ENCODE data around the gene PITPNC1. TPM values are rescaled to one million over a fixed set of nuclear protein-coding genes. Genes with fewer than 3 reads are reported as not detected.

The PITPNC1 gene
- total RNA-seq, 1 donor from 2014 or later, result 5.4 TPM

DNA sequence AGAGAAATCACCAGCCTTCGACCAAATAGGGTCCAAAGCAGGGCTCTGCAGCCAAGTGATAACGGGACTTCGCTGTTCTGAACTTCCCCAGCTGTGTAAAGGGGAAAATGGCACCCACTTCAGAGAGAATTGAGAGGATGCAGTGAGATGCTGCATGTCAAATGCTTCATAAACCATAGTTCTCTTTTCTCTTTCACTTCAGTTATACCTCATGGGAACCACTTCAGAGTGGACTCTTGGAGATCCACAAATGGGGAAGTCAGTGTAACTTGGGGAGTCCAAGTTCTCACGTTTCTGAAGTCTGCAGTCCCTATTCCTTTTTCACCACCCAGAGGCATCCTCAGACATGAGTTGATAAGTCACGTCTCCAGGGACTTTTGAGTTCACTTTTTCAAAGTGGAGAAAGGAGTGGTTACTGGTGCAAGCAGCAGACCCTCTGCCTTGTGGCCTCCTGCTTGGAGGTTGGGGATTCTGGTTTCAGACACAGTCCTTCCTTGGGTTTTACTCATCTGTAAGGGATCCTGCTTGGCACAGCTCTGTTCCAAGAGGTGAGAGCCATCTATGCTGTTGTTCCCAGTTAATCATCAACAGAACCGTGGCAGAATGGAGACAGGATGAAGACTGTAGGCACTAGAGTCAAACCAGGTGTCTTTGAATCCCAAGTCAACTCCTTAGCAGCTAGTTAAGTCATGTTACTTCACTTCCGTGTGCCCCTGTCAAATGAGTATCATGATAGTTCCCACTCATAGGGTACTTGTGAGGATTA is 217.2 kb downstream of the PITPNC1 start:
- TF ChIP-seq, protein P1, sequence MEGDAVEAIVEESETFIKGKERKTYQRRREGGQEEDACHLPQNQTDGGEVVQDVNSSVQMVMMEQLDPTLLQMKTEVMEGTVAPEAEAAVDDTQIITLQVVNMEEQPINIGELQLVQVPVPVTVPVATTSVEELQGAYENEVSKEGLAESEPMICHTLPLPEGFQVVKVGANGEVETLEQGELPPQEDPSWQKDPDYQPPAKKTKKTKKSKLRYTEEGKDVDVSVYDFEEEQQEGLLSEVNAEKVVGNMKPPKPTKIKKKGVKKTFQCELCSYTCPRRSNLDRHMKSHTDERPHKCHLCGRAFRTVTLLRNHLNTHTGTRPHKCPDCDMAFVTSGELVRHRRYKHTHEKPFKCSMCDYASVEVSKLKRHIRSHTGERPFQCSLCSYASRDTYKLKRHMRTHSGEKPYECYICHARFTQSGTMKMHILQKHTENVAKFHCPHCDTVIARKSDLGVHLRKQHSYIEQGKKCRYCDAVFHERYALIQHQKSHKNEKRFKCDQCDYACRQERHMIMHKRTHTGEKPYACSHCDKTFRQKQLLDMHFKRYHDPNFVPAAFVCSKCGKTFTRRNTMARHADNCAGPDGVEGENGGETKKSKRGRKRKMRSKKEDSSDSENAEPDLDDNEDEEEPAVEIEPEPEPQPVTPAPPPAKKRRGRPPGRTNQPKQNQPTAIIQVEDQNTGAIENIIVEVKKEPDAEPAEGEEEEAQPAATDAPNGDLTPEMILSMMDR (IDR thresholded peaks at IDR 0.05), result no peak
- DNase-seq (ENCODE audit: low spot score), result no peak
- Mint-ChIP-seq H3K4me1 (ENCODE audit: low read depth) (no peaks in the 10 kb centered on the region), H3K4me3 (ENCODE audit: unreplicated experiment) (no peak overlapping the region), H3K36me3 (ENCODE audit: low read depth) (no peaks in the 10 kb centered on the region), H3K9me3 (ENCODE audit: low read depth) (peaks cover under 1% of the 10 kb centered on the region), H3K27ac (ENCODE audit: unreplicated experiment) (no peak overlapping the region), H3K27me3 (ENCODE audit: low read depth) (no peaks in the 10 kb centered on the region)

DNA sequence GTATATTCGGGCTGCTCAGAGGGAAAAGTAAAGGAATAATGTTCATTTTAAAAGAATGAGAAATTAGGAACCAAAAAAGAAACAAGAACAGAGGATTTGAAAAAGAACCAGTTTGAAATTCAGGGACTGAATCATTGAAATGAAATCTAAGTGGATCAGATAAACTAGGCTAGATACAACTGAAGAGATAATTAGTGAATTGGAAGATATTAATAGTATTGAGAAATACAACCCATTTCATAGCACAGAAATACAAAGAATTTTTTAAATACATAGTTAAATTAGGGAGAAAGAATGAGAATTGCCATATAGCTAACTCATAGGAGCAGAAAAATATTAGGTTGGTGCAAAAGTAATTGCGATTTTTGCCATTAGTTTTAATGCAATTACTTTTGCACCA is 223.3 kb downstream of the PITPNC1 start:
- TF ChIP-seq, protein P1 (IDR thresholded peaks at IDR 0.05), result no peak
- Mint-ChIP-seq H3K4me1 (ENCODE audit: low read depth) (no peaks in the 10 kb centered on the region), H3K27me3 (ENCODE audit: low read depth) (no peaks in the 10 kb centered on the region), H3K27ac (ENCODE audit: unreplicated experiment) (no peak overlapping the region), H3K9me3 (ENCODE audit: low read depth) (peaks cover 12% of the 10 kb centered on the region), H3K36me3 (ENCODE audit: low read depth) (peaks cover 5% of the 10 kb centered on the region), H3K4me3 (ENCODE audit: unreplicated experiment) (no peak overlapping the region)
- DNase-seq (ENCODE audit: low spot score), result no peak

DNA sequence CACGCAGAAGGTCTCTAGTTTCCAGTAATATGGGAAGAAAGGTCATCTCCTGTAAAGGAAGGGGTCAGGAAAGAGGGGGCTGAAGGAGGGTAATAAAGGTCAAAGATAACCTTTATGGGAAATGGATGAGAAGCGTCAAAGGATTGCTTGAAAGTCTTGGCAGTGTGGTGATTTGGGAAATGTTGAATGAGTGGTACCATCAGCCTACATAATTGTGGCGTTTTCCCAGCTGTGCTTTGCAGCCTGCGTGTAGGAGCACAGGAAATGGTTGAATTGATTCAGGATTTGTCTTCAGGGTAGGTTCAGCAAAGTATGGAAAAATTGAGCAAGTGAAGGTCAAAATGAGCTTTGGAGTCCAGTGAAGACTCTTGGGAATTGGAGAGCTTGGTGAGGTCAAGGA is 224.8 kb downstream of the PITPNC1 start:
- DNase-seq (ENCODE audit: low spot score), result no peak
- no peak overlapping the region for H3K4me3 Mint-ChIP-seq (ENCODE audit: unreplicated experiment)
- no peaks in the 10 kb centered on the region for H3K27me3 Mint-ChIP-seq (ENCODE audit: low read depth)
- peaks cover 5% of the 10 kb centered on the region for H3K36me3 Mint-ChIP-seq (ENCODE audit: low read depth)
- TF ChIP-seq, protein P1 (IDR thresholded peaks at IDR 0.05), result no peak
- H3K9me3 Mint-ChIP-seq (ENCODE audit: low read depth), result peaks cover 12% of the 10 kb centered on the region
- H3K4me1 Mint-ChIP-seq (ENCODE audit: low read depth), result no peaks in the 10 kb centered on the region
- H3K27ac Mint-ChIP-seq (ENCODE audit: unreplicated experiment), result no peak overlapping the region

DNA sequence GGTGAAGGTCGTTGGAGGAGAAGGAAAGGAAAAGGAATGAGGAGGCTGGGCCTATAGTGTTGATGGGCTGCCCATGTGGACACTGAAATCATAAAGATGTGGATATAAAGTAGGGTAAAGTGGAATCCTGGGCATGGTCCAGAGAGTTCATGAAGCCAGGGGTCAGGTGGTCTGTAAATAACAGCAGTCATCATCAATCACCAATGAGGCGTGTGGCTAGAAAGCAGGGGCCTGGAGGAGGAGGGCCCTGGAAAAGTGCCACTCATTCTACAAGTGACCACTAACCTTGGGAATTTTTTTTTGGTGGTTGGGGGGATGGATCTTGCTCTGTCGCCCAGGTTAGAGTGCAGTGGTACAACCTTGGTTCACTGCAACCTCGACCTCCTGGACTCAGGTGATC is 225.4 kb downstream of the PITPNC1 start:
- DNase-seq (ENCODE audit: low spot score), result no peak
- peaks cover 12% of the 10 kb centered on the region for H3K9me3 Mint-ChIP-seq (ENCODE audit: low read depth)
- peaks cover 5% of the 10 kb centered on the region for H3K36me3 Mint-ChIP-seq (ENCODE audit: low read depth)
- no peaks in the 10 kb centered on the region for H3K27me3 Mint-ChIP-seq (ENCODE audit: low read depth)
- TF ChIP-seq, protein P1 (IDR thresholded peaks at IDR 0.05), result no peak
- H3K4me3 Mint-ChIP-seq (ENCODE audit: unreplicated experiment), result no peak overlapping the region
- no peaks in the 10 kb centered on the region for H3K4me1 Mint-ChIP-seq (ENCODE audit: low read depth)
- no peak overlapping the region for H3K27ac Mint-ChIP-seq (ENCODE audit: unreplicated experiment)

DNA sequence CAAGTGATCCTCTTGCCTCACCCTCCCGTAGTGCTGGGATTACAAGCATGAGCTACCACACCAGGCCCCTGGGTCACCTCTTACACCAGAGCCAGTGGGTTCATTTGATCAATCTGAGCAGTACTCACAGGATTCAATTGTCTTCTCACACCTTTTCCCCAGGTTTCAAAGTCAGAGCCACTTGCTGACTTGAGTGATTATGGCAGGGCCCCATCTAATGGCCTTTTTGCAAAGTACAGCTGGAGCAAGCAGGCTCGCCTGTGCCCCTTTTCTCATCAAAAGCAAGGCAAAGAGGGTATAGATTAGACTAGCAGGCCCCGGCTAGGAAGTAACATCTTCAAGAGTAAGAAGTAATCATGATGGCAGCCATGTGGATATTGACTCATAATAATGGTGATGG is 225.9 kb downstream of the PITPNC1 start:
- H3K4me1 Mint-ChIP-seq (ENCODE audit: low read depth), result no peaks in the 10 kb centered on the region
- peaks cover 12% of the 10 kb centered on the region for H3K9me3 Mint-ChIP-seq (ENCODE audit: low read depth)
- TF ChIP-seq, protein P1 (IDR thresholded peaks at IDR 0.05), result peak; percentile 70
- peaks cover 5% of the 10 kb centered on the region for H3K36me3 Mint-ChIP-seq (ENCODE audit: low read depth)
- no peak for DNase-seq (ENCODE audit: low spot score)
- H3K27ac Mint-ChIP-seq (ENCODE audit: unreplicated experiment), result no peak overlapping the region
- no peaks in the 10 kb centered on the region for H3K27me3 Mint-ChIP-seq (ENCODE audit: low read depth)
- H3K4me3 Mint-ChIP-seq (ENCODE audit: unreplicated experiment), result no peak overlapping the region
